ENCODE measurements around the gene CFAP52.
"Not testable (repeated sequence)": the region's sequence is repeated elsewhere in the genome, so short reads cannot be mapped to it uniquely, and the experiment has no call there.

Gene CFAP52, protein sequence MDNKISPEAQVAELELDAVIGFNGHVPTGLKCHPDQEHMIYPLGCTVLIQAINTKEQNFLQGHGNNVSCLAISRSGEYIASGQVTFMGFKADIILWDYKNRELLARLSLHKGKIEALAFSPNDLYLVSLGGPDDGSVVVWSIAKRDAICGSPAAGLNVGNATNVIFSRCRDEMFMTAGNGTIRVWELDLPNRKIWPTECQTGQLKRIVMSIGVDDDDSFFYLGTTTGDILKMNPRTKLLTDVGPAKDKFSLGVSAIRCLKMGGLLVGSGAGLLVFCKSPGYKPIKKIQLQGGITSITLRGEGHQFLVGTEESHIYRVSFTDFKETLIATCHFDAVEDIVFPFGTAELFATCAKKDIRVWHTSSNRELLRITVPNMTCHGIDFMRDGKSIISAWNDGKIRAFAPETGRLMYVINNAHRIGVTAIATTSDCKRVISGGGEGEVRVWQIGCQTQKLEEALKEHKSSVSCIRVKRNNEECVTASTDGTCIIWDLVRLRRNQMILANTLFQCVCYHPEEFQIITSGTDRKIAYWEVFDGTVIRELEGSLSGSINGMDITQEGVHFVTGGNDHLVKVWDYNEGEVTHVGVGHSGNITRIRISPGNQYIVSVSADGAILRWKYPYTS

DNA sequence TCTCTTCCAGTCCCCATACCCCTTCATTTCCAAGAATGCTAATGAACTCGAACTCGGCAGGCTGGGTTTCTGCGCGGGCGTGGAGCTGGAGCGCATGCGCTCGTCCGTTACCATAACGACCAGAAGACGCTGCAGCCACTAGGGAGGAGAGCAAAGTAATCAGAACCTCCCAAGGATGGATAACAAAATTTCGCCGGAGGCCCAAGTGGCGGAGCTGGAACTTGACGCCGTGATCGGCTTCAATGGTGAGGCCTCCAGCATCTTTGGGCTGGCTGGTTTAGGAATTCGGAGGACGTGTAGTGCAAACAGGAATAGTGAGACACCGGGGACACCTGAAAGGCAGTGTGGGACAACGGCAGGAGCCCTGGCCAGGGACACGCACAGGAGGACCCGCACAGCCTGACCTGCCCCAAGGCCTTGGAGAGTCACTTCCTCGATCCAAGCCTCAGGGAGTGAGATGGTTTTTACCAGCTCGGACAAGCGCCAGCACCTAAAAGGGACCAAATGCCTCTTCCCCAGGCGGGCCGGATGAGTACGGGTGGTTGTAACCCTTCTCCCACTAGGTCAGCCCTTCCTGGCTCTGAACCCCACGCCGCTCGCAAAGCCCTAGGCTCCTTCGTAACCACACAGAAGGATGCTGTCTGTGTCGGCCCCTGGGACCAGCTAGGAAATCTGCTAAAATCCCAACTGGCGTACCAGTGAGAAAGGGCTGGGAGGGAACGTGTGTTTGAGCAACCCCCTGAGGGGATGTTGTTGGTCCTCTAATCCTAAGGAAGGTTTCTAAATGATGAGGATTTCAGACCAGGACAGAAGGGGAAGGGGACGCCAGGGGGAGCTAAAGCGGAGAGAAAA is at the start of gene CFAP52:
Gene CFAP52 (plus strand): TSS at position 122 of the 852 bp plus-strand sequence. CDS start 54 bp downstream, at position 176.
- peak; percentile 59 for DNase-seq

DNA sequence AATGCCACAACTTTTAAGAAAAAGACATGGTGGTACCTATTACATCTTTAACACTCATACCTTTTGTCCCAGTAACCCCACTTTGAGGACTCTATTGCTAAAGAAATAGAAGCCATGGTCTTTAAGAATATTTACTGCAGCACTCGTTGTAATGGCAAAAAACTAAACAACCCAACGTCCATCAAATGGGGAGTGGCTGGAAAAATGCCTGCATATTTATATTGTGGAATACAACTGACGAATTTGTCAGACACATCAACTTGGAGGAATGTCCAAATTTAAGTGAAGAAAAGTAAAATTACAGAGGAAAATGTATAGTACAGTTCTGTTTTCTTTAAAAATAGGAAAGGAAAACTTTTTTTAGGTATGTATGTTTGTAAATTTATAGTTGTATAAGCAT is 48.7 kb upstream of the CFAP52 start:
- no peak for DNase-seq

DNA sequence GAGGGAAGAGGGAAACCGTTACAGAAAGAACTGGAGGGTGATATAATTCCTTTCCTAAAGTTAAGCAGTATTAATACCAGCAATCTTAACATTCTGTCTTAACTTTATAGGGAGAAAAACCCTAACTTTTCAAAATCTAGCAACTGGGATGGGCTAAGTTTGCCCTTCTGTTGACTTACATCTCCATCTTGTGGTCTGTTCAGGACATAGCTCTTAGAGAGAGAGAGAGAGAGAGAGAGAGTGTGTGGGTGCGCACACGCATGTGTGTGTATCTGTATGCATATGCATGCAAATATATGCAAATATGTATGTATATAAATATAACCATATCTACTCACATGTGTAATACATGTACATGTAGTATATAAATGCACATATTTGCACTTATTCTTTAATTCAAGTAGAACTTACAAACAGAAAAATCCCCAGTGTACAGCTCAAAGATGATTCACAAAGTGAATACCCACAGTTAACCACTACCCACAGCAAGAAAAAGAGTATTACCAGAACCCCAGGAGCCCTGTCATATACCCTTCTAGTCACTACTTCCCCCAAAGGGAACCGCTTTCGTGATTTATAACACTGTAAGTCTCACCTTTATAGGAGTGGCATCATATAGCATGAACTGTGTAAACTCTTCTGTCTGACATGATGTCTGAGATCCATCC is 47.3 kb upstream of the CFAP52 start:
- DNase-seq: no peak

DNA sequence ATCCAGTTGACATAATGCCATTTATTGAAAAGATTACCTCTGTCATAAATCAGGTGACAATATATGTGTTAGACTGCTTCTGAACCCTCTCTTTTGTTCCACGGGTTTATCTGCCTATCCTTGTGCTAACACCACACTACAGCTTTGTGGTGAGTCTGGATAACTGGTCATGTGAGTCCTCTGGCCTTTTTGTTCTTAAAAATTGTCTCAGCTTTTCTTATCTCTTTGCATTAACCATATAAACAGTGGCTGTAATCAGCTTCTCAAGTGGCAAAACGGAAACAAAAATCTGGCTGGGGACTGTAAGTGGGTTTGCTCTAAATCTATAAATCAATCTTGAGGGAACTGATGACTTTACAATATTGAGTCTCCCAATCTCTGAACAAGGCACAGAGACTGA is 45.4 kb upstream of the CFAP52 start:
- DNase-seq: no peak

DNA sequence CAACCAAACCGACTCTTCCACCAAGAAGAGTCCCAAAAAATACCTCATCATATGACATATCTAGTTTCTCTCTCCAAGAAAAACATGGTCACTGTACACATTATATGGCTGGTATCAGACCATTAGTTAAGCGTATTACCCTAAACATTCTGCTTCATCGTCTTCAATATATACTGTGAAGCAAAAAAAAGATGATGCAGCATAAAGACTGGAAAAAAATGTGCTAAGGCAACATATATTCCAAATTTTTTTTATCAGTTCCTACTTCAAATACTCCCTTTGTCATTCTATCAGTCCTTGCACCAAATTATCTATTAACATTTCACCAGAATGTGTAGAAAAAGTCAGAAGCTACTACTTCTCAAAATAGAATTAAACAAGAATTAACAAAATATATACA is 43.7 kb upstream of the CFAP52 start:
- no peak for DNase-seq

DNA sequence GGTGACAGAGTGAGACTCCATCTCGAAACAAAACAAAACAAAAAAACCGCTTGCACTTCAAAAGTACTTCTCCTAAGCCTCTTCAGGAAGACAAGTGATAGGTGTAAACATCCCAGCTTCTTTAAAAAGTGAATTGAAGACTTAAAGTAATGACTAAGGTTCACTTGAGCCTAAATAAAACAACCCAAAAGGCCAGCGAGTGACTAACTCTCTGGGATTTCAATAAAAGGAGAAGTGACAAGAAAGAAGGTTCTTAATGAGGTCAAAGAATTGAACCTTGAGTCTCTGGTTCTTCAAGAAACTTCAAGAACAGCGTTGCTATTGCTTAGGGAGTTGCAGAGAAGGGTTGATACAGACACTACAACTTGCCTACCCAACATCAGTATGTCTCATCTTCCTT is 43.0 kb upstream of the CFAP52 start:
- DNase-seq: no peak

DNA sequence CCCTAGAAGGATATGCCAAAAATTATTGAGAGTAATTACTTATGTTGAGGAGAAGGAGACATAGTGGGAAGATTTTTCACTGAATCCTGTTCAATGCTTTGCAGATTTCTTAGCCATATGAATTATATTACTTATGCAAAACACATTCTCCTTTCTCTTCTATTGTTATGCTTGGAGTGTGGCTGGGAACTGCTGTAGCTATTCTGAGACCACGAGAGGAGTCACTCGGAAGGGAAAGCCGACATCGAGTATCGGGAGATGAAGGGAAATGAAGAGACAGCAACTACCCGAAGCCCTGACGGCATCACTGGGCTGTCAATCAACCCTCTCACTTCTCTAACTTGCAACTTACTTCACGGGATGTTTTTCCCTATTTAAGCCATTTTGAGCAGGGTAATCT is 40.4 kb upstream of the CFAP52 start:
- no peak for DNase-seq

DNA sequence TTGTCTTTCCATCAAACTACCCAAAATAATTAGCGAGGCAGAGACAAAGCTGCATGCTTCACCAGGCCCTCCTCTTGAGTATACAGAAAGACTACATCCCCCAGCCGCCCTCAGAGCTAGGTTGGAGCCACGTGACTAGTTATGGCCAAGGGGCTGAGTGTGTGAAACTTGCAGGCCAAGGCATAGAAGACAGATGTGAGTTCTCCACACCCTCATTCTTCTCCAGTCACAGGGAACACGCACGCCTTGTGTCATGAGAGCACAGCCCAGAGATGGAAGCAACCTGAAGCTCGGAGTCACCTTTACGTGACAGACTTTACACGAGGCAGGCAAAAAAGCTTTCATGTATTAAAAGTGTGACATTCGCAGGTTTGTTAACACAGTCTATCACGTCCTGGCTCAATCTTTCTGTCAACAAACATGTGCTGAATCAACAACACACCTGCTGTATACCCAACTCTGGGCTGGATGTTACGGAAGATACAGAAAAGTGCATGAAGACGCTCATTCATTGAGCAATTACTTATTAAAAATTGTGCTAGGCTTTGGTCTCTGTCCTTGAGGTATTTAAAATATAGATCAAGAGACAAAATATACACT is 39.2 kb upstream of the CFAP52 start:
- no peak for DNase-seq

DNA sequence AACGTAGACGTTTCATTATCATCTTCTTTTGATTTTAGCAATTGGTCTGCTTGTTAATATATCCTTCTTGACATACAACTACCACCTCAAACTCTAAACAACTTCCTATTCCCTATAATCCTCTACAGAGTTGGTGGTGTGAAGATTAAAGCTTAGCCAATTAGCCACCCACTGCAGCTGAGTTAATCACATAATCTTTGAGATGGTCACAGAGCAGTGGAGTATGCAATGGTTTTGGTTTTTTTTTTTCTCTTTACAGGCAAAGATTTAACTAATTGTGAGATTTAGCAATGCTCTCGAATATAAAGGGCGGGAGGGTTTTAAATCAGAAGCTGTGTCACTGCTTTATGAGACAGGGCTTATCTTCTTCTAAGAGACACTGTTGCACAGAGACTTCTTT is 37.8 kb upstream of the CFAP52 start:
- no peak for DNase-seq

DNA sequence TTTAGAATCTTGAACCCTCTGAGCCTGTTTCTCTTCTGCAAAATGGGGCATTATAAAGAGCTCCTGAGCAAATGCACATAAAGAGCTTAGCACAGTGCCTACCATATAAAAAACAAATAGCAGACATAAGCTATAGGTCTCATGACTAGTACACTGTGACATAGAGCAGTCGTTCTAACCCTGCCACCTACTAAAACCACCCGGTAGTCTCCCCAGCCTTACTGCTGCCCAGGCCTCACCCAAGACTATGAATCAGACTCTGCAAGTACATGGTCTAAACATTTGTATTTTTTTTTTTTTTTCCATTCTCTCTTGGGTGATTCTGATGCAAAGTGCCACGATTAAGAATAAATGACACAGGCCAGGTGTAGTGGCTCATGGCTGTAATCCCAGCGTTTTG is 34.7 kb upstream of the CFAP52 start:
- no peak for DNase-seq

DNA sequence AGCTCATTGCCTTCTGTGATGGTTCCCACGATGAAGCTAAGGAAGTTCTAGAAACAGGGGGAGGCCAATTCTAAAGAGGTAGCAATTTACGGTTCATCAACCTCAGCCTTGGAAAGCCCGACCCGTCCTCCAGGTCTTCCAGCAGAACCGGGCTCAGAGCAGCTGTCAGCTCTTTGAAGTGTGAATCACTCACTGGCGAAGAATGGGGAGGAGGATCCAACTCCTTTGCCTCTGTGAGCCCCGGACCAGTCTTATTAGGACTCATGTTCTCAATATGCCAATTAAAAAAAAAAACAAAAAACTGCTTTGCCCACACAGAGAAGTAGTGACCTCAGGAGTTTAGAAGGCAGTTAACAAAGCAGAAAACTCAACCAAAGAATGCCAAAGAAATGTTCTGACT is 32.2 kb upstream of the CFAP52 start:
- no peak for DNase-seq

DNA sequence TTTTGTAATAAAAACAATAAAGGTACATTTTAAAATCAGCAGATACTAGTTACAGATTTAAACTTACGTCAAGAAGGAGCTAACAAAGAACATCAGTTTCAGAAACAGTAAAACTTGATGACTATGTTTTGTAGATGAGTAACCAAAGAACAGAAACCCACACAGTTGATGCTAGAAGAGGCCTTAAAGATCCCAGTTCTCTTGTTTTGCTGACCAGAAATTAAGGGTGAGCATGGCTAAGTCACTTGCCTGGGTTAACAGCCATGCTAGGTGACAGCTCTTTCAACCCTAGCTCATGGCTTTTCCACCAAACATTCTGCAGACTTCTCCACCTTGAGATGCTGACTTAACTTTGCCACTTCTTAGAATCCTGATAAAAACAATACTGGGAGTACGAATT is 27.2 kb upstream of the CFAP52 start:
- no peak for DNase-seq

DNA sequence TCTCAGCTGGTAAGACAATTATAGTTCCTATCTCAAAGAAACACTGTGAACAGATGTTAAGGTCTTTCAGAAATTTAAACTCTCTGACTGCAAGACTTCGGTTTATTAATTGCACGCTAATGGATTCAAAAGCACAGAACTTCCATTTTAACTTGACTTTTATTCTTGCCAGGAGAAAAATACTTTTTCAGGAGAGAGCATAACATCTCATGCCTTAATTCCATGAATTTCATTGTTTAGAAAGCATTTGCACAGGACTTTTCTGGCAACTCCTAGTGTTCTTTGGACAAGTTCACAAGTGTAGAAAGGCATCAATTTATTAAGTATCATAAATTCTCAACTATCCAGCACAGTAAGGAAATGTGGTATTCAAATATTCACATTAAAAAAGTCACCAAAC is 23.3 kb upstream of the CFAP52 start:
- DNase-seq: no peak

DNA sequence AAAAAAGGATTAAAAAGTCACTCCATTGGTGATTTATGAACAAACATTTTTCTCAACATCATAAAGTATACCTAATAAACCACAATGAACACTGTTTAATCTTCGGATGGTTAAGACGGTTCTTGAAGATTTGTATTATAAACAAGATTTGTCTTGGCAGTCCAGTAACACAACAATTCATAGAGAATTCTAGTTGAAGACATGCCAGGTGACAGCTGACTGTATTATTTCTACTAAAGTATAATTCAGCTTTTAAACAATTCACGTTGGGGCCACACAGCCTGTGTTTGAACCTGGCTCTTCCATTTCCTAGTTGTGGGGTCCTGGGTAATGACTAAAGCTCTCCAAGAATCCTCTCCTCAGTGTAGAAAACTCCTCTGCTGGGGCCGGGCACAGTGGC is 22.8 kb upstream of the CFAP52 start:
- no peak for DNase-seq

DNA sequence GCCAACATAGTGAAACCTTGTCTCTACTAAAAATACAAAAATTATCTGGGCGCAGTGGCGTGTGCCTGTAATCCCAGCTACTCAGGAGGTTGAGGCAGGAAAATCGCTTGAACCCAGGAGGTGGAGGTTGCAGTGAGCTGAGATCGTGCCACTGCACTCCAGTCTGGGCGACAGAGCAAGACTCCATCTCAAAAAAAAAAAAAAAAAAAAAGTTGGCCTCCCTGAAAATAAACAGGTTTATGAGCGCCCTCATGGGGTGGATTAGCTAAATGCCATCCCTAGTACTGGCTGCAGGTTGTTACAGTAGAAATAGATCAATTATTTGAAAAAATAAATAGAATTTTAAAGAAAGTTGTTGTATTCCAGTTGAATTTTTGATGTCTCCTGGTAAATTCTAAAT is 21.7 kb upstream of the CFAP52 start:
- peak; percentile 25 for DNase-seq

DNA sequence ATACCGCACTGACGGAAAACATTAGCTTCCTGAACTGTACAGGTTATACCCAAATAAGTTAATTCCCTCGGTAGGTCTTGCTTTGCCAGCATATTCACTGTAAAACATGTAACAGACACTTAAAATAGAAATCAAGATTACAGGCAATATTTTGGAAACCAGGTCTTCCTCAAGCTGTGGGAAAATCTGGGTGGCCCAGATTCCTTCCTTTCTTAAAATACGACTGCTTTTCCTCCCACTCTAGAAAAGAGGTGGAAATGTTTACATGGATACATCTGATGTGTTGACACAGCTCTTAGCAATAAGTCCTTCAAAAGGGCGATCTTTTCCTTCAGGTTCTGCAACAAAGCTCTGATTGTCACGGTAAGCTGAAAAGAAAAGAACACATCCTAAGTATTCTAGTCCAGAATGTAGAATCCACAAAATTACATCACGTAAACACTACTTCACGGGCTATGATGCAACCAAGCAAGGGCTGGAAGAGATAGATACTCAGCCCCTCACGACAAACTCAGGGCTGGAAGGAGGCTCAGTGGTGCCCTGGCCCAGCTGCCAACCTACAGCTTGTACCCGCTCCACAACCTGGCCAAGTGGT is 19.2 kb upstream of the CFAP52 start:
- no peak for DNase-seq

DNA sequence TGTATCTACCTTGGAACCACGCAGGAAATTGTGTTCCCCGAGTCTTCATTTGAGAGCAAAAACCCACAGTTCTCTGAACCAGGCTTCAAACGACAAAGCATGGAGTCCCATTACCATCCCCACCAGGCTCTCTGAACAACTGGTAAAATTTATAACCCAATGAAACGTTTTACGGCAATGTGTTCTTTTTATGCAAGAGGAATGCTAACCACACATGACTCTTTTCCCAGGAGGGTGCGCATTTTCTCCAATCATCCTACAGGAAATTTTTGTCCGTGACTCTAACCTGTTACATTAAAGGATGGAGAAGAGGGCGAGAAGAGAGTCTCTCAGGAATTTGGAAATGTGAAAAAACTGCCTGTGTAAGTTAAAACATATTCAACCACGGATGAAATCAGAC is 18.6 kb upstream of the CFAP52 start:
- no peak for DNase-seq

DNA sequence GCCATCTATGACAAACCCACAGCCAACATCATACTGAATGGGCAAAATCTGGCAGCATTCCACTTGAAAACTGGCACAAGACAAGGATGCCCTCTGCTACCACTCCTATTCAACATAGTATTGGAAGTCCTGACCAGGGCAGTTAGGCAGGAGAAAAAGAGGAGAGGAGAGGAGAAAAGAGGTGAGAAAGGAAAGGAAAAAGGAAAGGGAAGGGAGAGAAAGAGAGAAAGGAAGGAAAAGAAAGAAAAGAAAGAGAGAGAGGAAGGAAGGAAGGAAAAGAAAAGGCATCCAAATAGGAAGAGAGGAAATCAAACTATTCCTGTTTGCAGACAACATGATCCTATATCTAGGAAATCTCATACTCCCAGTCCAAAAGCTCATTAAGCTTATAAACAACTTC is 12.3 kb upstream of the CFAP52 start:
- no peak for DNase-seq

DNA sequence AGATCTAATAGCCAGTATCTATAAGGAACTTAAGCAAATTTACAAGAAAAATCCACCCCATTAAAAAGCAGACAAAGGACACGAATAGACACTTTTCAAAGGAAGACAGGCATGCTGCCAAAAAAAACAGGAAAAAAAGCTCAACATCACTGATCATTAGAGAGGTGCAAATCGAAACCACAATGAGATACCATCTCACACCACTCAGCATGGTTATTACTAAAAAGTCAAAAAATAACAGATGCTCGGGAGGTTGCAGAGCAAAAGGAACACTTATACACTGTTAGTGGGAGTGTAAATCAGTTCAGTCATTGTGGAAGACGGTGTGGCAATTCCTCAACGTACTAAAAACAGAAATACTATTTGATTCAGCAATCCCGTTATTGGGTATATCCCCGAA is 10.4 kb upstream of the CFAP52 start:
- DNase-seq: no peak

DNA sequence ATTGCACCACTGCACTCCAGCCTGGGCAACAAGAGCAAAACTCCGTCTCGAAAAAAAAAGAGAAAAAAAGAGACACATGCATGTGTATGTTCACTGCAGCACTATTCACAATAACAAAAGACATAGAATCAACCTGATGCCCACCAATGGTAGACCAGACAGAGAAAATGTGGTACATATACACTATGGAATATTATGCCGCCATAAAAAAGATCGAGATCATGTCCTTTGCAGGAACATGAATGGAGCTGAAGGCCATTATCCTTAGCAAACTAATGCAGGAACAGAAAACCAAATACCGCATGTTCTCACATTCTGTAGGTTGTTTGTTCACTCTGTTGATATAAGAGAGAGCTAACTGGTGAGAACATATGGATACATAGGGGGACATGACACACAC is 9.7 kb upstream of the CFAP52 start:
- not testable (repeated sequence) for DNase-seq

DNA sequence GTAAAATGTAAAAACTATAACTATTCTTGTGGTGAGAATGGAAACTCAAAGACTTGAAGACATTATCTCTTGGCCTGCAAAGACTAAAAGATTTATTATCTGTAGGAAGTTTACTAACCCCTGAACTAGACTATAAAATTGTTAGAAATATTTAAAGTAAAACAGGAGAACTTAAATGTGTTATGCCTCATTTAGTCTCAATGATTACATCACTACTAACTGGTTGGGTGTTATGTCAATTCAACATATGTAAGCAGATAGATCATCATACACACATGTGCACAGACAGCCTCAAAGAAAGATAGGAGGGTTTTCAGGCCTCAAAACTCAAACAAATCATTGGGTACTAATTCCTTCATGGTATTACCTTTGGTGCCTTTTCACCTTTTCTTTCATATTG is 8.4 kb upstream of the CFAP52 start:
- no peak for DNase-seq

DNA sequence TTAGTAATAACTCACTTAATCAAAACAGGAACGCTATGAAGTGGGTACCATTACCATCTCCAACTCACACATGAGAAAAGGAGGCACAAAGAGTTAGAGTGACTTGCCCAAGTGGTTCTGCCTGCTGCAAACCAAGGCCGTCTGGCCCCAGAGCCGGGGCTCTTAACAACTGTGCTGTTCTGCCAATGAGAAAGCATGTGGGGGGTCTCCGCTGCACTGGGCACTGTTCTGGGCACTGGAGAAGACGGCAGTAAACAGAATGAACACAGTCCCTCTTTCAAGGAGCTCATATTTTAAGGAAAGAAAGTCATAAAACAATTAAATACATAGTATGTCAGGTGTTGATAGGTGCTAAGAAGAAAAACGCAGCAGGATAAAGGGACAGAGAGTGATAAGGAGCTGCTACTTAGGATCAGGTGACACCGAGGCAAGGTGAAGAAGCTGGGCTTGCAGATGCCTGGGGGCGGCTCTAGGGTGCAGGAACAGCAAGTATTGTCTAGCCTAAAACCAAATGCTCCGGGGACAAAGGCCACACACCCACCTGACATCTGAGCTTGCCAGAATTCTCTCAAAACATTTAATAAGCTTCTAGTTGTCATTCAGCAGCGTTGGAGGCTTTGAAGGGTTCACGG is 7.4 kb upstream of the CFAP52 start:
- no peak for DNase-seq
